Muscle layer of duodenum (tissue), 2 donors: ENCODE measurements around the gene NFIX.

ENCODE experiments used
- H3K27ac ChIP-seq: one replicate; pipeline ENCODE4 v1.7.0; 2013; ENCODE audit warnings: mild to moderate bottlenecking, low read length
- H3K27me3 ChIP-seq: one replicate; pipeline ENCODE4 v1.7.0; 2013; ENCODE audit warnings: low read depth, mild to moderate bottlenecking, control low read depth, low read length
- H3K36me3 ChIP-seq, 2 donors: one replicate each; pipeline ENCODE4 v1.7.0; 2013; ENCODE audit warnings: low read length in 2 of 2, control low read depth in 1 of 2, mild to moderate bottlenecking in 1 of 2; ENCODE audit not compliant: insufficient read depth in 2 of 2, control insufficient read depth in 1 of 2
- H3K4me1 ChIP-seq, 2 donors: one replicate each; pipeline ENCODE4 v1.7.0; 2013; ENCODE audit warnings: low read length in 2 of 2, mild to moderate bottlenecking in 2 of 2, control low read depth in 1 of 2, moderate library complexity in 1 of 2; ENCODE audit not compliant: insufficient read depth in 2 of 2, control insufficient read depth in 1 of 2
- H3K4me3 ChIP-seq, 2 donors: one replicate each; pipeline ENCODE4 v1.7.0; 2013; ENCODE audit warnings: low read length in 2 of 2, low read depth in 1 of 2, mild to moderate bottlenecking in 1 of 2
- H3K9me3 ChIP-seq, 2 donors: one replicate each; pipeline ENCODE4 v1.7.0; 2013; ENCODE audit warnings: low read length in 2 of 2, control low read depth in 1 of 2, mild to moderate bottlenecking in 1 of 2; ENCODE audit not compliant: control insufficient read depth in 1 of 2
- donor health status: healthy.

The NFIX gene

GRCh38 chr19:13056052-13056660 lies 60.9 kb downstream of the NFIX start:
- H3K36me3 ChIP-seq = peaks cover 0 to 10% of the 10 kb centered on the region in 2 donors
- no peaks in the 10 kb centered on the region for H3K27me3 ChIP-seq
- peak overlapping the region; percentile 90 for H3K27ac ChIP-seq
- peaks cover 56 to 92% of the 10 kb centered on the region in 2 donors for H3K4me1 ChIP-seq
- H3K9me3 ChIP-seq = no peaks in the 10 kb centered on the region
- H3K4me3 ChIP-seq = peak overlapping the region; percentile 23 to 44

- Histone ChIP-seq H3K4me1 (peaks cover 48 to 92% of the 10 kb centered on the region in 2 donors), H3K36me3 (peaks cover 0 to 10% of the 10 kb centered on the region in 2 donors), H3K9me3 (no peaks in the 10 kb centered on the region), H3K4me3 (peak overlapping the region in 1 of 2 donors; percentile 4), H3K27ac (peak overlapping the region; percentile 90), H3K27me3 (no peaks in the 10 kb centered on the region)
These were observed 61.9 kb downstream of the NFIX start for GRCh38 chr19:13057147-13057572.

GRCh38 chr19:13057744-13058143 lies 62.5 kb downstream of the NFIX start:
- H3K4me3 ChIP-seq = no peak overlapping the region
- peaks cover 43 to 92% of the 10 kb centered on the region in 2 donors for H3K4me1 ChIP-seq
- peaks cover 0 to 10% of the 10 kb centered on the region in 2 donors for H3K36me3 ChIP-seq
- no peaks in the 10 kb centered on the region for H3K27me3 ChIP-seq
- H3K27ac ChIP-seq = no peak overlapping the region
- H3K9me3 ChIP-seq = no peaks in the 10 kb centered on the region

GRCh38 chr19:13058951-13059660 lies 63.8 kb downstream of the NFIX start:
- H3K4me3 ChIP-seq = no peak overlapping the region
- H3K27me3 ChIP-seq = no peaks in the 10 kb centered on the region
- no peak overlapping the region for H3K27ac ChIP-seq

GRCh38 chr19:13060233-13060963 lies 65.1 kb downstream of the NFIX start:
- Histone ChIP-seq H3K9me3 (no peaks in the 10 kb centered on the region), H3K4me3 (peak overlapping the region; percentile 58 to 65), H3K36me3 (no peaks in the 10 kb centered on the region), H3K4me1 (peaks cover 33 to 96% of the 10 kb centered on the region in 2 donors), H3K27me3 (no peaks in the 10 kb centered on the region), H3K27ac (no peak overlapping the region)

More at GRCh38 chr19:13058951-13059660, 63.8 kb downstream of the NFIX start:
- Histone ChIP-seq H3K4me1 (peaks cover 39 to 92% of the 10 kb centered on the region in 2 donors), H3K36me3 (peaks cover 0 to 8% of the 10 kb centered on the region in 2 donors), H3K9me3 (no peaks in the 10 kb centered on the region)

GRCh38 chr19:13060964-13061927 lies 66.0 kb downstream of the NFIX start:
- peaks cover 25 to 95% of the 10 kb centered on the region in 2 donors for H3K4me1 ChIP-seq
- H3K27me3 ChIP-seq = no peaks in the 10 kb centered on the region
- no peaks in the 10 kb centered on the region for H3K9me3 ChIP-seq
- H3K4me3 ChIP-seq = peak overlapping the region; percentile 58 to 65
- H3K27ac ChIP-seq = peak overlapping the region; percentile 29
- H3K36me3 ChIP-seq = no peaks in the 10 kb centered on the region

GRCh38 chr19:13062317-13062716 lies 67.0 kb downstream of the NFIX start:
- Histone ChIP-seq H3K4me3 (peak overlapping the region in 1 of 2 donors; percentile 7), H3K4me1 (peaks cover 16 to 95% of the 10 kb centered on the region in 2 donors), H3K27ac (no peak overlapping the region), H3K9me3 (no peaks in the 10 kb centered on the region), H3K36me3 (no peaks in the 10 kb centered on the region), H3K27me3 (no peaks in the 10 kb centered on the region)

GRCh38 chr19:13063461-13064091 lies 68.3 kb downstream of the NFIX start:
- Histone ChIP-seq H3K9me3 (no peaks in the 10 kb centered on the region), H3K4me1 (peaks cover 18 to 95% of the 10 kb centered on the region in 2 donors), H3K27me3 (no peaks in the 10 kb centered on the region), H3K27ac (peak overlapping the region; percentile 2), H3K4me3 (no peak overlapping the region), H3K36me3 (no peaks in the 10 kb centered on the region)

- Histone ChIP-seq H3K4me3 (no peak overlapping the region), H3K27ac (peak overlapping the region; percentile 2), H3K4me1 (peaks cover 23 to 95% of the 10 kb centered on the region in 2 donors), H3K9me3 (no peaks in the 10 kb centered on the region), H3K36me3 (no peaks in the 10 kb centered on the region), H3K27me3 (no peaks in the 10 kb centered on the region)
These were observed 68.8 kb downstream of the NFIX start for GRCh38 chr19:13064092-13064489.

- Histone ChIP-seq H3K4me3 (no peak overlapping the region), H3K27ac (no peak overlapping the region), H3K4me1 (peaks cover 21 to 91% of the 10 kb centered on the region in 2 donors)
These were observed 71.0 kb downstream of the NFIX start for GRCh38 chr19:13066226-13066625.

More at GRCh38 chr19:13066226-13066625, 71.0 kb downstream of the NFIX start:
- Histone ChIP-seq H3K27me3 (no peaks in the 10 kb centered on the region), H3K36me3 (no peaks in the 10 kb centered on the region), H3K9me3 (no peaks in the 10 kb centered on the region)
